Stimulated activated CD4-positive, alpha-beta T cell treated with anti-CD3 and anti-CD28 coated beads, Interleukin-4, amount 100 ng/mL, for 48 hours (primary cell): Measurements from ENCODE around the gene ADAT1.

ENCODE experiments used
- DNase-seq, 2 donors: peaks; one replicate each; pipeline ENCODE4 v3.0.0-alpha.2; 2020; ENCODE audit warnings: low read depth in 2 of 2

ADAT1 gene

DNA sequence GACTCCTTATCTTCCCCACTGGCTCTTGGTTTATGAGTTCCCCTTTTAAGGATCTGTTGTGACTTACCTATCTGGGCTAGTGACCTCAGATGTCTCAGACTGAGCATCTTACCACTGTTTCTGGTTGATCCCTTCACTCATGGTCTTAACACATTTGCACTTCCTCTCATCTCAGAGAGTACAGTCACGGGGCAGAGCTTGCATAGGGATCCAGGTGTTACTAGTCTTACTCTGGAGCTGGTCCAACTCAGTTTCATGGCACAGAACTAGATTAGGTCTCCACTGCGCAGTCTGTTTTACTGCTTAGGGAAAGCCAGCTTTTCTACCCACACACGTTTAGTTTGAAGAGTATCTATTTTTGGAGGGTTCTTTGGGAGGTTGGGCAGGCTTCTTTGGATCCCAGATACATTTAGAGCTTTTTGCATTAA, 46.7 kb downstream of the ADAT1 start:
- DNase-seq = no peak

DNA sequence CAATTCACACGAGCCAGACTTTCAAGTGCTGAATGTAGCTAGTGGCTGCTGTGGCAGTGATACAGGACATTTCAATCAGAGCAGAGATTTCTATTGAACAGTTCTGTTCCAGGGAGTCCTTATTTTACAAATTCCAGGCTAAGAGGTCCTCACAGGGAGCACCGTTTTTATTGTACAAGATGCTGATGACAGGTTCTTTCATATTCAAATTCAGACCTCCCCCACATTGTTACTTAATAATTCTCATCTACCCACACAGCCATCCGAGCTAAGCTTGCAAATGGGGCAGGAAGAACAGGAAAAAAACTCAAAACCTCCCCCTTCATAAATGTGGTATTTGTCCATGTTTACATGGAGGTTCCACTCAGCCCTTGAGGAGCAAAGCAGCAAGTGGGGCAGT, 47.1 kb downstream of the ADAT1 start:
- no peak for DNase-seq

DNA sequence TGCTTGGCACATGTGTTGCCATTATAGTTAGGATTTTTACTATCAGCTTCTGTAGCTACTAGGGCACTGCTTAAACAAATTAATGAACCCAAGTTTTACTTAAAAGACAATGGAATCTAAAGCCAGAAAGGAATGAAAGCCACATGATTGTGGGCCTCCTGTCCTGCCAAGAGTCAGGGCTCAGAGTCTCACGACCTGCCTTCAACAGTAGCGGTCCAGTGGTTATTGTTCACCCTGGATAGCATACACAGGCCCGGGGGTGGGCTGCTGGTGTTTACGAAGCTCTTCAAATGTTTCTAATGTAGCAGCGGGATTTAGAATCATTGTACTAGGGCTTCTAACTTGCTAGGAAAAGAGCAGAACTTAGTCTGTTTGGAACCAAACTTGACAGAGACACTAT, 49.1 kb downstream of the ADAT1 start:
- DNase-seq = no peak

DNA sequence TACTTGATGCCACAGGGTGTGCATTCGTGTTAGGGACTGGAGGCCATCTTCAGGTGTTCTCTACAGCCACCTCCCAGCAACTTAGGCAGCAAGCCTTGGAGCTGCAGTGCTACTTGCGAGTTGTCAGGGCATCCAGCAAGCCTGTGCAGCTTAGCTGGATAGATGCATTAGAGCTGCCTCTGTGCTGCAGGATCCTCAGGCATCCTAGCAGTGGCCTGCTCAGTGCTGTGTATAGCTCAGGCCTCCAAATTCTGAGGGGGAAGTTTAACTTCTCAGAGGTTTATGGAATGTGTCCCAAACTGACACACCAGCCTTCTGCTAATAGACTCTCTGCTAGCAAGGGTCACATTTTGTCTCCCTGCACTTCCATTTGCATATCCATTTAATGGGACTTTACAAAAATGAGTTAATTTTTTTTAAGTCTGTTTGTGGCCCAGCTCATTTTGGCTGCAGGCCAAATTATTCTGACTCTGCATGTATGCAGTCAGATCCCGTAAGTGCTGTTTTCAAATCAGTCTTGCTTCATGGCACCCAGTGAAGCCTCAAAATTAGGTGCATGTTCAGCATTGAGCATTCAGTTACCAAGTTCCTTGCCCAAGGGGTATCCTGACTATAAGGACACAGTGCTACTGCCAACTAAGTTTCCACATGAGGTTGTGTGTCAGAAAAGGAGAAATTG, 50.1 kb downstream of the ADAT1 start:
- no peak for DNase-seq

DNA sequence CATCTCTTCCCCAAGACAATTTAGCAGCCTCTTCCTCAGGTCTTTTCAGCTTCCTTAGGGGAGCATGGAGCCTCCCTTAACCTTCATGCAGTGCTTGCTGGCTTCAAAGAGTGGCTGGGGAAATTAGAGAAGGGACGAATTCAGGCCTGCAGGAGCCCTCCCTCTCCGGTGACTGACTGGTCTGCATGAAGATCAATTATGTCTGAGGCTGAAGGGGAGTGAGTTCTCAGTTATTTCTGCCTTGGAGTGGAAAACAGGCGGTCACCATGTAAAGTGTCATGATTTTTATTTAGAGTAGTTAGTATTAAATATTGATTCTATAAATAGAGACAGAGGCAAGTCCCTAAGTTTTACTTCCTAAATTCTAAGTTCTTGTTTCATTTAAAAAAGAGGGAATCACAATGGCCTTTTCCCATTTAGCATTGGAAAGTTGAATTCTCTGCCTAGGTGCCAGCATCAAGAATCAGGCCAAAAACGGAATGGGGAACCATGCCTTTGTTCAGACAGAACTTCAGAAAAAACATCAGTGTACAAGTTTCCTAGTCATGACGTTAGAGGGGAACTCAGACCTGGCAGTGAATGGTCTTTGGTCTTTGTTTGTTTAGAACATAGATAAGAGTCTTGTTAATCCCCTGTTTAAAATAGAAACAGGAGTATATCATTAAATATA, 52.5 kb downstream of the ADAT1 start:
- DNase-seq = no peak

DNA sequence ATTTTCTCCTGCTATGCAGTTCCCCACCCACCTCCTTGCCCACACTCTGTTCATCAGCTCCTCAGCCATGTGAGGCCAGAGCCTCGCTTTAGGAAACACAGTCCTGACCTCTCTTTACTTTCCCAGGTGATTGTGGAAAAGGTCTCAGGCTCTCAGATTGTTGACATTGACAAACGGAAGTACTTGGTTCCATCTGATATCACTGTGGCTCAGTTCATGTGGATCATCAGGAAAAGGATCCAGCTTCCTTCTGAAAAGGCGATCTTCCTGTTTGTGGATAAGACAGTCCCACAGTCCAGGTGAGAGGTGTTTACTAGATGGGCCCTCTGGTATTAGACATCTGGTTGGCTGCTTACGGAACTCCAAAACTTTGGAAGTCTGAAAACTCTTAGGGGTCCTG, 55.2 kb downstream of the ADAT1 start:
- no peak for DNase-seq

DNA sequence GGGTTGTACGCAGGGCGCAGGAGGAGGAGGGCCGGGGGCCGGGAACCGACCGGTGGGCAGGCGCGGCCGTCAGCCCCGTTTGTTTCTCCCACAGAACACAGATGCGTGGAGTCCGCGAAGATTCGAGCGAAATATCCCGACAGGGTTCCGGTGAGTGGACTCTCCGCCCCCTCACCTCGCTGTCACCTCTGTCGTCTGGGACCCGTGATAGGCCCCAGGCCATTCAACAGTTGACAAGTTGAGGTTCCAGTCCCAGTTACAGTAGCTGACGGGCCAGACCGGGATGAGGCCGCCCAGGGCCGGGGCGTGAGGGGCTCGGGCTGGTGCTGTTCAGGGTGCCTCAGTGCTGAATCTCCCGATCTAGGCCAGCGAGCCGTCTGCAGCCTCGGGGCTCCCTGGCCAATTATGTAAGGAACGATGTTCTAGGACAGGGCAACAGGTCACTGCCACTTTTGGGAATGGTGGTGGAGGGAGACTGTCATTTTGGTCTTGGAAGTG, 56.3 kb downstream of the ADAT1 start:
- no peak for DNase-seq

DNA sequence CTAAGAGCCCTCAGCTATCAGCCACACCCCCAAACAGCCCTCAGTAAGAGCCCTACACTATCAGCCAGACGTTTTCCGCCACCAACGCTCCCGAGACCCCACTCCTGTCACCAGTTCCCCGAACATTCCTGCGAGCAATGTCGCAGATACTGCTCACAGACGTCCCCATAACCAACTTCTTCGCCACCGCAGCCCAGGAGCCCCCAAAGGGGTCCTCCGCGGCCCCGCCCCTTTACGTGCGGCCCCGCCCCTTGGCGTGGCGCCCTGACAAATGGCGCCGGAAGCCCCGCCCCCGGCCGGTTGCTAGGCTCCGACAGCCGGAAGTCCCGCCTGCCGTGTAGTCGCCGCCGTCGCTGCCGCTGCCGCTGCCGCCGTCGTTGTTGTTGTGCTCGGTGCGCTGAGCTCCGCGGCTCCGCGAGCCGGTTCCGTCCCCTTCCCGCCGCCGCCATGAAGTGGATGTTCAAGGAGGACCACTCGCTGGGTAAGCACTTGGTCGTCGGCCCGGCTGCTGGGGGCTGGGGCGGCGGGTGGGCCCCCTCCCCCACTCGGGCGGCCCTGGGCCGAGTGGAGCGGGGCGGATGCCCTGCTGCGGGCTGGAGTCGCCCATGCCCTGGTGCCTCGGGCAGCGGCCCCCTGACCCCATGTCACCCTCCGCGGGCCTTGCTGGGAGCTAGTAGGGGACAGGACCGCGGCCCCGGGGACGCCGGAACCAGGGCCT, 56.9 kb downstream of the ADAT1 start, which contains the start of gene GABARAPL2:
TSS of gene GABARAPL2 (plus strand) at position 340 of the 718 bp plus-strand sequence. CDS start at position 448, 108 bp downstream.
- peak; percentile 84 to 88 for DNase-seq

DNA sequence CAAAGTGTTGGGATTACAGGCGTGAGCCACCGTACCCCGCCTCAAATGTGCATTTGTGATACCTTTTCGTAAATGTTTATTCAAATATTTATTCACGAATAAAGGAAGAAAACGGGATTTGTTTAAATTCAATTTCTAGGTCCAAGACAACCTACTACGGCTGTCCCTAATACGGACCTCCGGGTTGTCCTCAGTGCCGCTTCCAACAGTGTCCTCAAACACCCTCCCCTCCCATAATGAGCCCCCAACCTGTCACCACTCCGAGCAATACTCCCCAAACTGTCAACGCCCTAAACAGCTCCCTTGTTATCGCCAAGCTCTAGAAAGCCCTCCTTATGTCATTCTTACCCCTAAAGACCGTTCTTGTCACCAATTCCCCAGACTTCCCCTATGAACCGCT, 57.4 kb downstream of the ADAT1 start:
- no peak for DNase-seq

DNA sequence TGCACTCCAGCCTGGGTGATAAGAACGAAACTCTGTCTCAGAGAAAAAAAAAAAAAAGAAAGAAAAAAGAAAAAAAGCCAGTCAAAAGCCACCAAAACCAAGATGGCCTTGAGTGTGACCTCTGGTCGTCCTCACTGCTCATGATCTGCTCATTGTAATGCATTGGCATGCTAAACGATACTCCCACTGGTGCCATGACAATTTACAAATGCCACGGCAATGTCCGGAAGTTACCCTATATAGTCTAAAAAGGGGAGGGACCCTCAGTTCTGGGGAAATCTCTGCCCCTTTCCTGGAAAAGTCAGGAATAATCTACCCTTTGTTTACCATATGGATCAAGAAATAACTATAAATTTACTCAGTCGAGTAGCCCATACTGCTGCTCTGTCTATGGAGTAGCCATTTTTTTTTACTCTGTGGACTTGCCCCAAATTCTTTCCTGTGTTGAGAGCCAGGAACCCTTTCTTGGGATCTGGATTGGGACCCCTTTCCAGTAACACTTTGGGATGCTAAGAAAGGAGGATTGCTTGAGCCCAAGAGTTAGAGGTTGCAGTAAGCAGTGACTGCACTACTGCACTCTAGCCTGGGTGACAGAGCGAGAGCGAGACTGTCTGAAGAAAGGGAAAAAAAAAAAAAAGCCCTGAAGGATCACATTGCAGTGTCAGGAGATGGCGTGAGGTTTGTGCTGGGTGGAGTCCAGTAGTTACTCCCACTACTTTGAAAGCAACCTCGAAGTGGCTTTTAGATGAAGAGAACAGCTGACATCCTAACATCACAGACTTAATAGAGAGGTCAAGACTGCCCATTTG, 63.3 kb downstream of the ADAT1 start:
- DNase-seq = no peak

DNA sequence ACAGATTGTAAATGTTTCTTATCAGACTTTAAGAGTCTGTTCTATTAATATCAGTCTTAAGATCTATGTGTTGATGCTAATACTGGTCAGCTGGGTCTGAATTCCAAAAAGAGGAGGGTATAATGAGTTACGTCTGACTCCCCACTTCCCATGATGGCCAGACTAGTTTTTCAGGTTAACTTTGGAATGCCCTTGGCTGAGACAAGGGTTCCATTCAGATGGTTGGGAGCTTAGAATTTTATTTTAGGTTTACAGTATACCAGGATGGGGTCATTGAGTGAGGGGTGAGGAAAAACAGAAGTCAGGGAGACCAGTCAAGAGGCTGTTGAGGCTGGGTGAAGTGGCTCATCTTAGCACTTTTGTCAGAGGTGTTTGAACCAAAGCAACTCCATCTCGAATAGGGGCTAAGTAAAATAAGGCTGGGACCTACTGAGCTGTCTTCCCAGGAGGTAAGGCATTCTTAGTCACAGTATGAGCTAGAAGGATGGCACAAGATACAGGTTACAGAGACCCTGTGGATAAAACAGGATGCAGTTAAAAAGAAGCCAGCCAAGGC, 64.2 kb downstream of the ADAT1 start:
- no peak for DNase-seq

DNA sequence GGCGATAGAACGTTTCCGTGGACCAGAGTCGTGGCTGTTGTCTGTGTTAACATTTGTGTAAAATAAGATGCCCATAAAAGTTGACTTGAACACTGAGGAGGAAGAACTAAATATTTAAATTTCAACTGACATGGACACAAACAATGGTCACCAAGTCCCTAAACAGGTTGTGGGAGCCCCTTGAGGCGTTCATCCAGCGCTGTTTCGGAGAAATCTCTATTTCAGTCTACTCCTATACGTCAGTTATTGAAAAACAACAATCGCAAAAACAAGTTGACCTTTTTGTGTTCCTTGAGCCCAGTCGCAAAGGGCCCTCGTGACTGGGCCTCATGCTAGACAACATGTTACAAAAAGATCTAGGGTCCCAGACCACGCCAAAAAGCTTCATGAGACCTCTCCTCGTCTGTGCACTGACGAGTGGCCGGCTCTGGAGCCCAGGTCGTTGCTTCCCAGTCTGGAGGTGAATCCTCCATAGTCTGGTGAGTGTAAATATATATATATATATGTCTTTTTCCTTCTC, 66.6 kb downstream of the ADAT1 start:
- DNase-seq = no peak

DNA sequence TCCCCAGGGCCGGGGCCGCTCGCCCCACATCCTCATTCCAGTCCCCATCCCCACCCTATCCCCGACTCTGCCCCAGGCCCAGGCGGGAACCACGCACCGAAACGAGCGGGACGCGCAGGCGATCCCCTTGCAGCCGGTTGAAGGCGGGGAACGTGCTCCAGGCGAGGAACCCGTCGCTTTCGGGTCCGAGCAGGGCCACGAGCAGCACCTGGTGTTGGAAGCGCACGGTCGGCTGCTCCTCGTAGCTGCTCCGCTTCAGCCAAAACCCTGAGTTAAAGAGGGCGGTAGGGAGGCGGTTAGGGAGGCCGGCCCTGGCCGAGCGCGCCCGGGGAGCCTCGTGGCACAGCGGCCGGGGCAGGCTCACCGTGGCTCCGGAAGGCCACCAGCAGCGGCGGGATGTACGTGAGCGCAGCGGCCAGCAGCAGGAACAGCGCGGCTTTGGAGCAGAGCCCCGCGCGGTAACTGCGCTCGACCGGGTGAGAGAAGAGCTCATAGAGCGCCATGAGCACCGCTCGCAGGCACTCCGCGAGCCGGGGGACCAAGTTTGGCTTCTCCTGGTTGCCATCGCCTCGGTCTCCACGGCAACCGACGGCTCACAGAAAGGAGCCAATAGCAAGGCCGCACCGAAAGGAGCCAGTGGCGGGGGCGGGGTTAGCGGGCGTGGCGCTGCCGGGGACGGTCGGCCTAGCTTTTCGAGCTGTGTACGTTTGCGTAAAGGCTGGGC, 67.2 kb downstream of the ADAT1 start, which contains the start of gene TMEM231:
TSS of gene TMEM231 (minus strand) at position 546 of the 724 bp plus-strand sequence. CDS start at position 503, 43 bp downstream.
- DNase-seq = peak; percentile 96 to 98

DNA sequence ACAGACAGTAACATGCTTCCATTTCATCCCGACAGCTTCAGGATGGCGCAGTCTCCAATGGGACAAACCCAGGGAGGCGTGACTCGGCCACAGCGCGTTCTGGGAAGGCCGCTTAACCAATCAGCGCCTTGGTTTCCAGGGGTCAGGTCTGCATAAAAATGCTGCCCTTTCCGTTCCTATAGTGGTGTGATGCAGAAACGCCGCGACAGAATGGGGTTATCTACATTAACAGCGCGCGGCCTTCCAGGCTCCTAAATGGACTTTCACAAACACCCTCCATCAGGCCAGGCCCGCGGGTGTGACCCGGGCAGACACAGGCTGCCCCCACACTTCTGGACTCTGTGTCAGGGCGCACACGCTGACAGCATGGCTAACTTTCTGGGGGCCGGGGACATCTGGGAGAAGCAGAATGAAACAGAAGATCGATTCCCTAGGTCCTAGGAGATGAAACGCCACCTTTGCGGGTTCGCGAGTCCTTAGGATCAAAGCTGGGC, 67.8 kb downstream of the ADAT1 start:
- DNase-seq = no peak

DNA sequence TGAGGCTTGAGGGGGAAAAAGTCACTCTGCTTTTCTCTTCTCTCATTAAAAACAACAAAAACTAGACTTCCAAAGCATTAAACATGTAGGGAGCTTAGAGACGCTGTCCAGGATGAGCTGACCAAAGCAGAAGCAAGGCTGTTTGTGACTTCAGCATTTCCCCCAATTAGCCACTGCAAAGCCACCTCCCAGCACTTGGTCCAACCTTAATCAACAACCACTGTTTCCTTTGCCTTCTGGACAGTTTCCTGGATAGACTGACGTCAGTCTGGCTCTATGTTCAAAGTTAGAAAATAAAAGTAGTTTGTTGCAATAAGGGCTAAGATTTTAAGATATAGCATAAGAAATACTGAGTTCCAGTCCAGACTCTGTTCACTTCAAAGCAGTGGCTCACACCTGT, 70.1 kb downstream of the ADAT1 start:
- no peak for DNase-seq

DNA sequence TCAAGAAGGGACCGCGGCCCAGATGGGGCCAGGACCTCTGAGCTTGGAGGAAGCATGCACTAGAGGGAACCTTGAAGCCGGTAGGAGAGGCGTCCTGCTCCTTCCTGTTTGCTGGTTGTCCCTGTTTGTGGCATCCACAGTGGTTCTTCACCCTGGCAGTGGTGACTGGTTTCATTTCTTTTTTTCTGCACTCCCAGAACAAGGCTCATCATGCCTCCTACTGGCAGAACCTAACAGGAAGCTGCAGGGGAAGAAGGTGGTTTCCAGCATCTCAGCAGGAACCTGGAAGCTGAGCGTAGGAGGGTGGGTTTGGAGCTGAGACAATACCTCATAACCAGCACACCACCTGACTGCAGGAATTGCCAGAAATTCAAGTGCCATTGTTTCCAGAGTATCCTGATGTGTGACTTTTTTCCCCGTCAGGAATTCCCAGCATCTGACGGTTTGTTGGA, 72.8 kb downstream of the ADAT1 start:
- peak; percentile 5 to 28 for DNase-seq
